BLaER1 treated with 17β-estradiol and CSF1 and Interleukin-3, amounts not matched to agents 10 nM and 100 nM (cell line): ENCODE results near the gene SLC29A3.

ENCODE experiments used
- H3K27ac ChIP-seq, 11 experiments: shearing (Covaris generic); formaldehyde crosslinking; 2 replicates each; pipeline ENCODE4 v1.8.1; 2022
- H3K27me3 ChIP-seq, 11 experiments: shearing (Covaris generic); formaldehyde crosslinking; 2 replicates each; pipeline ENCODE4 v1.8.1; 2022
- H3K36me3 ChIP-seq, 11 experiments: shearing (Covaris generic); formaldehyde crosslinking; 2 replicates each; pipeline ENCODE4 v1.8.1; 2022
- H3K4me1 ChIP-seq, 10 experiments: shearing (Covaris generic); formaldehyde crosslinking; 2 replicates each; pipeline ENCODE4 v1.8.1; 2022
- H3K4me2 ChIP-seq, 11 experiments: shearing (Covaris generic); formaldehyde crosslinking; 2 replicates each; pipeline ENCODE4 v1.8.1; 2022
- H3K4me3 ChIP-seq, 10 experiments: shearing (Covaris generic); formaldehyde crosslinking; 2 replicates each; pipeline ENCODE4 v1.8.1; 2022
- H3K9ac ChIP-seq, 11 experiments: shearing (Covaris generic); formaldehyde crosslinking; 2 replicates each; pipeline ENCODE4 v1.8.1; 2022
- H3K9me3 ChIP-seq, 11 experiments: shearing (Covaris generic); formaldehyde crosslinking; replicated peaks in 1 of 11; 2 replicates each; pipeline ENCODE4 v1.8.1; 2022
- H4K20me1 ChIP-seq, 11 experiments: shearing (Covaris generic); formaldehyde crosslinking; 2 replicates each; pipeline ENCODE4 v1.8.1; 2022
- Cebpa-rat ChIP-seq, 11 experiments: shearing (Covaris generic); IDR thresholded peaks; 2 replicates each; pipeline ENCODE4 v1.8.1; 2022

SLC29A3 gene

GRCh38 chr10:71372882-71373495 lies 53.9 kb downstream of the SLC29A3 start:
- peak overlapping the region in 7 of 11 experiments; percentile 35 to 75 (median 65); a peak in 11 of 22 replicates for H3K27ac ChIP-seq
- H3K4me2 ChIP-seq: peak overlapping the region in 6 of 11 experiments; percentile 24 to 92 (median 84); a peak in 11 of 22 replicates
- H3K4me3 ChIP-seq: no peak overlapping the region
- H3K4me1 ChIP-seq: peaks cover 22 to 97% (median 54%) of the 10 kb centered on the region in 10 experiments
- H4K20me1 ChIP-seq: no peaks in the 10 kb centered on the region
- peak overlapping the region in 6 of 11 experiments; percentile 28 to 66 (median 44); a peak in 10 of 22 replicates for H3K9ac ChIP-seq
- H3K36me3 ChIP-seq: no peaks in the 10 kb centered on the region
- no peak for TF ChIP-seq Cebpa-rat (IDR thresholded peaks at IDR 0.05)
- H3K9me3 ChIP-seq: no peaks in the 10 kb centered on the region
- H3K27me3 ChIP-seq: no peaks in the 10 kb centered on the region

- Histone ChIP-seq H3K9me3 (no peaks in the 10 kb centered on the region), H3K27ac (peak overlapping the region in 3 of 11 experiments; percentile 35 to 75 (median 65); a peak in 5 of 22 replicates), H3K4me3 (no peak overlapping the region), H3K4me1 (peaks cover 38 to 97% (median 68%) of the 10 kb centered on the region in 10 experiments), H3K27me3 (no peaks in the 10 kb centered on the region), H3K4me2 (peak overlapping the region in 3 of 11 experiments; percentile 88 to 92 (median 91); a peak in 5 of 22 replicates), H4K20me1 (no peaks in the 10 kb centered on the region), H3K9ac (no peak overlapping the region), H3K36me3 (no peaks in the 10 kb centered on the region)
- no peak for TF ChIP-seq Cebpa-rat (IDR thresholded peaks at IDR 0.05)
Observed at GRCh38 chr10:71374481-71375233, 55.6 kb downstream of the SLC29A3 start.

- Histone ChIP-seq H3K4me3 (no peak overlapping the region), H3K9ac (peak overlapping the region in 1 of 11 experiments; percentile 5; a peak in 2 of 22 replicates), H3K27me3 (no peaks in the 10 kb centered on the region), H3K4me2 (peak overlapping the region in 10 of 11 experiments; percentile 89 to 99 (median 96); a peak in 16 of 22 replicates), H3K4me1 (peaks cover 39 to 90% (median 71%) of the 10 kb centered on the region in 10 experiments), H4K20me1 (no peaks in the 10 kb centered on the region), H3K9me3 (no peaks in the 10 kb centered on the region), H3K36me3 (no peaks in the 10 kb centered on the region), H3K27ac (peak overlapping the region in 3 of 11 experiments; percentile 41 to 93 (median 87); a peak in 5 of 22 replicates)
- TF ChIP-seq Cebpa-rat (IDR thresholded peaks at IDR 0.05): no peak
Observed at GRCh38 chr10:71375952-71376351, 56.9 kb downstream of the SLC29A3 start.

GRCh38 chr10:71378336-71379117 lies 59.5 kb downstream of the SLC29A3 start:
- Histone ChIP-seq H3K4me3 (no peak overlapping the region), H3K27me3 (no peaks in the 10 kb centered on the region), H3K4me1 (peaks cover 36 to 77% (median 51%) of the 10 kb centered on the region in 10 experiments), H3K9me3 (no peaks in the 10 kb centered on the region), H3K27ac (peak overlapping the region in 9 of 11 experiments; percentile 2 to 93 (median 86); a peak in 17 of 22 replicates), H3K4me2 (peak overlapping the region; percentile 89 to 99 (median 95)), H3K36me3 (no peaks in the 10 kb centered on the region), H4K20me1 (no peaks in the 10 kb centered on the region), H3K9ac (peak overlapping the region in 10 of 11 experiments; percentile 1 to 86 (median 30); a peak in 15 of 22 replicates)
- no peak for TF ChIP-seq Cebpa-rat (IDR thresholded peaks at IDR 0.05)

- peak overlapping the region in 7 of 11 experiments; percentile 1 to 86 (median 40); a peak in 12 of 22 replicates for H3K9ac ChIP-seq
- H4K20me1 ChIP-seq: no peaks in the 10 kb centered on the region
- H3K4me3 ChIP-seq: no peak overlapping the region
- peak overlapping the region in 8 of 11 experiments; percentile 41 to 93 (median 86); a peak in 15 of 22 replicates for H3K27ac ChIP-seq
- H3K27me3 ChIP-seq: no peaks in the 10 kb centered on the region
- peak overlapping the region; percentile 89 to 99 (median 95) for H3K4me2 ChIP-seq
- peaks cover 36 to 76% (median 52%) of the 10 kb centered on the region in 10 experiments for H3K4me1 ChIP-seq
- no peaks in the 10 kb centered on the region for H3K9me3 ChIP-seq
- no peaks in the 10 kb centered on the region for H3K36me3 ChIP-seq
- TF ChIP-seq Cebpa-rat (IDR thresholded peaks at IDR 0.05): no peak
Observed at GRCh38 chr10:71379118-71379766, 60.2 kb downstream of the SLC29A3 start.

GRCh38 chr10:71380841-71381240 lies 61.8 kb downstream of the SLC29A3 start:
- H3K27me3 ChIP-seq: no peaks in the 10 kb centered on the region
- H3K9me3 ChIP-seq: no peaks in the 10 kb centered on the region
- no peaks in the 10 kb centered on the region for H4K20me1 ChIP-seq
- no peak overlapping the region for H3K9ac ChIP-seq
- peaks cover 36 to 68% (median 51%) of the 10 kb centered on the region in 10 experiments for H3K4me1 ChIP-seq
- no peak overlapping the region for H3K27ac ChIP-seq
- H3K4me3 ChIP-seq: no peak overlapping the region
- no peaks in the 10 kb centered on the region for H3K36me3 ChIP-seq
- no peak overlapping the region for H3K4me2 ChIP-seq
- TF ChIP-seq Cebpa-rat (IDR thresholded peaks at IDR 0.05): no peak

- Histone ChIP-seq H3K27ac (peak overlapping the region in 2 of 11 experiments; percentile 56 to 69; a peak in 3 of 22 replicates), H4K20me1 (no peaks in the 10 kb centered on the region), H3K36me3 (no peaks in the 10 kb centered on the region), H3K27me3 (no peaks in the 10 kb centered on the region), H3K4me2 (no peak overlapping the region), H3K9ac (no peak overlapping the region), H3K9me3 (no peaks in the 10 kb centered on the region), H3K4me1 (peaks cover 31 to 60% (median 44%) of the 10 kb centered on the region in 10 experiments), H3K4me3 (no peak overlapping the region)
- TF ChIP-seq Cebpa-rat (IDR thresholded peaks at IDR 0.05): no peak
Observed at GRCh38 chr10:71381611-71382010, 62.6 kb downstream of the SLC29A3 start.

- peak overlapping the region in 7 of 11 experiments; percentile 10 to 69 (median 42); a peak in 9 of 22 replicates for H3K27ac ChIP-seq
- H3K4me2 ChIP-seq: peak overlapping the region in 3 of 11 experiments; percentile 43 to 58 (median 53); a peak in 4 of 22 replicates
- peak overlapping the region in 2 of 11 experiments; percentile 3 to 24; a peak in 3 of 22 replicates for H3K9ac ChIP-seq
- no peak for TF ChIP-seq Cebpa-rat (IDR thresholded peaks at IDR 0.05)
- H3K27me3 ChIP-seq: no peaks in the 10 kb centered on the region
- peaks cover 27 to 56% (median 40%) of the 10 kb centered on the region in 10 experiments for H3K4me1 ChIP-seq
- H4K20me1 ChIP-seq: no peaks in the 10 kb centered on the region
- no peaks in the 10 kb centered on the region for H3K36me3 ChIP-seq
- no peak overlapping the region for H3K4me3 ChIP-seq
- H3K9me3 ChIP-seq: no peaks in the 10 kb centered on the region
Observed at GRCh38 chr10:71382028-71382427, 63.0 kb downstream of the SLC29A3 start.
